ENCODE results near the gene PRPSAP2.
"Not testable (repeated sequence)": the region's sequence is repeated elsewhere in the genome, so short reads cannot be mapped to it uniquely, and the experiment has no call there.

Gene PRPSAP2

GRCh38 chr17:18921912-18922451 lies 64.1 kb downstream of the PRPSAP2 start:
- Histone ChIP-seq H3K36me3 (ENCODE audit: insufficient read depth, low read length) (peaks cover 8% of the 10 kb centered on the region; the same call in 1 of the 2 replicates), H3K27ac (no peak overlapping the region), H3K9ac (ENCODE audit: insufficient read length) (no peak overlapping the region), H3K9me3 (ENCODE audit: low read depth, low read length) (no peaks in the 10 kb centered on the region), H3K4me3 (no peak overlapping the region)
- no peak for TF ChIP-seq POLR2AphosphoS5 (IDR thresholded peaks at IDR 0.05; ENCODE audit: borderline replicate concordance, low read depth, low read length)
- TF ChIP-seq FOXP2 (optimal IDR thresholded peaks at IDR 0.05; ENCODE audit: control extremely low read depth, extremely low read length, insufficient read depth), result no peak
- no peak for TF ChIP-seq EZH2 (IDR thresholded peaks at IDR 0.05)
- DNase-seq (ENCODE audit: low read depth, low spot score), result no peak

DNA sequence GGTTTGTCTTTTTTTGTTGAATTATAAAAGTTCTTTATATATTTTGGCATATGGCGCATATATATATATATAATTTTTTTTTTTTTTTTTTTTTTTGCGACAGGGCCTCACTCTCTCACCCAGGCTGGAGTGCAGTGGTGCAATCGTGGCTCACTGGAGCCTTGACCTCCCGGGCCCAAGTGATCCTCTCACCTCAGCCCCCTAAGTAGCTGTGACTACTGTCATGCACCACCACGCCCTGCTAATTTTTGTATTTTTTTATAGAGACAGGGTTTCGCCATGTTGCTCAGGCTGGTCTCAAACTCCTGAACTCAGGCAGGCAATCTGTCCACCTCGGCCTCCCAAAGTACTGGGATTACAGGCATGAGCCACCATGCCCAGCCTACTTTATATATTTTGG lies 64.7 kb downstream of the PRPSAP2 start:
- H3K4me3 ChIP-seq; H3K9me3 ChIP-seq (ENCODE audit: low read depth, low read length); DNase-seq (ENCODE audit: low read depth, low spot score); H3K9ac ChIP-seq (ENCODE audit: insufficient read length); H3K27ac ChIP-seq; H3K36me3 ChIP-seq (ENCODE audit: insufficient read depth, low read length): not testable (repeated sequence)

GRCh38 chr17:18925187-18925586 lies 67.3 kb downstream of the PRPSAP2 start:
- DNase-seq (ENCODE audit: low read depth, low spot score), result no peak
- TF ChIP-seq FOXP2 (optimal IDR thresholded peaks at IDR 0.05; ENCODE audit: control extremely low read depth, extremely low read length, insufficient read depth) (no peak), EZH2 (IDR thresholded peaks at IDR 0.05) (no peak), POLR2AphosphoS5 (IDR thresholded peaks at IDR 0.05; ENCODE audit: borderline replicate concordance, low read depth, low read length) (no peak)
- H3K27ac ChIP-seq, result no peak overlapping the region
- no peak overlapping the region for H3K4me3 ChIP-seq
- no peaks in the 10 kb centered on the region for H3K9me3 ChIP-seq (ENCODE audit: low read depth, low read length)
- no peak overlapping the region for H3K9ac ChIP-seq (ENCODE audit: insufficient read length)
- H3K36me3 ChIP-seq (ENCODE audit: insufficient read depth, low read length), result peaks cover 16% of the 10 kb centered on the region

DNA sequence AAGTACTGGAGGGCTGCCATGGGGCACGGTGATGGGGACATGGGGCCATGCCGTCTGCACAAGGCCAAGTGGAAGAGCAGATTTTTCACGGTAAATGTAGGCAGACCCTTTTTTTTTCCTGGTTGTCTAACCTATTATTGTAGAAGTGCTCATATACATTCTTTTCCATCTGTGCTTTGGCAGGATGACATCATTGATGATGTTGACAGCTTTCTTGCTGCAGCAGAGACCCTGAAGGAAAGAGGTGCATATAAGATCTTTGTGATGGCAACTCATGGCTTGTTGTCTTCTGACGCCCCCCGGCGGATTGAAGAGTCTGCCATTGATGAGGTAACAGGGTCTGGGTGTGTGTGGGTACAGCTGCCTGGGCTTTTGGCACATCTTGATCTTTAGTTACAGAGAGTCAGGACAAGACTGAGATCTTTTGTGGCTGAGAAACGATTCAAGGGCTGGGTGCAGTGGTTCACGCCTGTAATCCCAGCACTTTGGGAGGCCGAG lies 70.7 kb downstream of the PRPSAP2 start:
- peaks cover 26% of the 10 kb centered on the region for H3K36me3 ChIP-seq (ENCODE audit: insufficient read depth, low read length)

DNA sequence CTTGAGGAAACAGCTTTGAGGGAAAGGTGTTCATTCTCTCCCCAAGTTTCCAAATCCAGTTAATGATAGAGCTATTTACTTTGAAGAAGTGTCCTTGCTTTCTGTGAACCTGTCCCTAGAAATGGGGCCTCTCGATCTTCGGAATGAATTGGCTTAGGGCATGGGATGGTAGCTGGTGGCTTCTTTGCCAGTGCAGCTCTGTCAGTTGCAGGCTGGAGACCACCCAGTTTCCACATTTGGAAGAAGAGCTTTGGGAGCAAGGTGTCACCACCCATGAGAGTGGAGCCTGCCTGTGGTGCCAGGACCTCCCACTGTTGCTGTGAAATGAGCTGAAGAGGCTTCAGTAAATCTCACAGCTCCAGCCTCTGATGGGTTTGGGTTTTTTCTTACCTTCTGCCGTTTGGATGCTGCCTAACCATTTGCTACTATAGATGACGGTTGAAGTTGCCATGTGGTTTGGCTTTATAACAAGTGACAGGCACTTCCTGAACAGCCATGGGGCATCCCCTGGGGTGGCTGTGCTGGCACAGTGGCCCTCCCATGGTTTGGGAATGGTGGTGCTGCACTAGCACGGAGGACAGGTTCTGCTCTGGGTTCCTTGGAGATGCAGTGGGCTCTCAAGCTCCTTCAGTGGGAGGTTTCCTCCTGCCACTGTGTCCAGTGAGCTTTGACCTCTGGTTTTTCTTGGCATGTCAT lies 74.6 kb downstream of the PRPSAP2 start:
- H3K9ac ChIP-seq (ENCODE audit: insufficient read length), result no peak overlapping the region
- no peaks in the 10 kb centered on the region for H3K9me3 ChIP-seq (ENCODE audit: low read depth, low read length)
- H3K4me3 ChIP-seq, result no peak overlapping the region
- H3K36me3 ChIP-seq (ENCODE audit: insufficient read depth, low read length), result peaks cover 23% of the 10 kb centered on the region
- TF ChIP-seq EZH2 (IDR thresholded peaks at IDR 0.05) (no peak), FOXP2 (optimal IDR thresholded peaks at IDR 0.05; ENCODE audit: control extremely low read depth, extremely low read length, insufficient read depth) (no peak), POLR2AphosphoS5 (IDR thresholded peaks at IDR 0.05; ENCODE audit: borderline replicate concordance, low read depth, low read length) (no peak)
- DNase-seq (ENCODE audit: low read depth, low spot score), result no peak
- no peak overlapping the region for H3K27ac ChIP-seq

More for the DNA sequence above, 70.7 kb downstream of the PRPSAP2 start:
- H3K27ac ChIP-seq, result no peak overlapping the region
- DNase-seq (ENCODE audit: low read depth, low spot score), result no peak
- no peaks in the 10 kb centered on the region for H3K9me3 ChIP-seq (ENCODE audit: low read depth, low read length)
- H3K9ac ChIP-seq (ENCODE audit: insufficient read length), result no peak overlapping the region
- no peak overlapping the region for H3K4me3 ChIP-seq
- no peak for TF ChIP-seq FOXP2 (optimal IDR thresholded peaks at IDR 0.05; ENCODE audit: control extremely low read depth, extremely low read length, insufficient read depth)
- TF ChIP-seq EZH2 (IDR thresholded peaks at IDR 0.05), result no peak
- TF ChIP-seq POLR2AphosphoS5 (IDR thresholded peaks at IDR 0.05; ENCODE audit: borderline replicate concordance, low read depth, low read length), result no peak

DNA sequence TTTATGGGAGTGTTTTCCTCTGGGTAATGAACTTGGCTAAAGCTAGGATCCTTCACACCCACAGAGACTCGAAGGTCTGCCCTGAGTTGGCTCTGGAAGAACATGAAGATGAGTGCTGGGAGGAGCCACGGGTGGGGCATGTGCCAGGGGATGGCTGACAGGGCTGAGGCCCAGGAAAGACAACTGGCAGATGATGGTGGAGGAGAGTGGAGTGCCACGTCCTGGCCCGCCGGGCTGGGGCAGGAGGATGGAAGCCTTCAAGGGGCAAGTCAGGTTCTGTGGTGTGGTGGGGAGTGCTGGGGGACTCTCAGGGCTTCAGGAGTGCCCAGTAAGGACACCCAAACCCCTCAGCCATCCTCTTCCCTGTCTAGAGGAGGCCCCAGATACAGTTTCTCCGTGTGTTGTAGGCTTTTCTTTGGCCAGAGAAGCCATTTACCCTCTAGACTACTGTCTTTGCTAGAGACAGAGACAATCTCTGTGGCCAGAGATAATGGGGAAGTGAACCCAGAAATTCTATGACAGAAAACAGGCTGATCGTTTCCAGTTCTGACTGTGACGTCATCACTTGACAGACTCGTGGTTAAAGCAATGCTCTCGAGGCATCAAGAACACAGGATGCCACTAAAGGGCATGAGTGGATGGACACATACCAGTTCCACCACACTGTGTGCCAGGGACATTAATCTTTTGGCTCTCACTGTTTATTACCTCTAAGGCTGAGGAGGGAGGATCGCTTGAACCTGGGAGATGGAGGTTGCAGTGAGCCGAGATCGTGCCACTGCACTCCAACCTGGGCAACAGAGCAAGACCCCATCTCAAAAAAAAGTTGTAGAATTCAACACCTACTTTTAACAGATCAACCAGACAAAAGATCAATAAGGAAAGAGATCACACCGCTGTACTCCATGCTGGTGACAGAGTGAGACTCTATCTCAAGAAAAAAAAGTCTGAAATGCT lies 75.4 kb downstream of the PRPSAP2 start:
- no peak overlapping the region for H3K4me3 ChIP-seq
- no peak for DNase-seq (ENCODE audit: low read depth, low spot score)
- no peaks in the 10 kb centered on the region for H3K9me3 ChIP-seq (ENCODE audit: low read depth, low read length)
- H3K36me3 ChIP-seq (ENCODE audit: insufficient read depth, low read length), result peaks cover 22% of the 10 kb centered on the region
- H3K27ac ChIP-seq, result no peak overlapping the region
- no peak overlapping the region for H3K9ac ChIP-seq (ENCODE audit: insufficient read length)
- TF ChIP-seq FOXP2 (optimal IDR thresholded peaks at IDR 0.05; ENCODE audit: control extremely low read depth, extremely low read length, insufficient read depth) (no peak), POLR2AphosphoS5 (IDR thresholded peaks at IDR 0.05; ENCODE audit: borderline replicate concordance, low read depth, low read length) (no peak), EZH2 (IDR thresholded peaks at IDR 0.05) (no peak)

DNA sequence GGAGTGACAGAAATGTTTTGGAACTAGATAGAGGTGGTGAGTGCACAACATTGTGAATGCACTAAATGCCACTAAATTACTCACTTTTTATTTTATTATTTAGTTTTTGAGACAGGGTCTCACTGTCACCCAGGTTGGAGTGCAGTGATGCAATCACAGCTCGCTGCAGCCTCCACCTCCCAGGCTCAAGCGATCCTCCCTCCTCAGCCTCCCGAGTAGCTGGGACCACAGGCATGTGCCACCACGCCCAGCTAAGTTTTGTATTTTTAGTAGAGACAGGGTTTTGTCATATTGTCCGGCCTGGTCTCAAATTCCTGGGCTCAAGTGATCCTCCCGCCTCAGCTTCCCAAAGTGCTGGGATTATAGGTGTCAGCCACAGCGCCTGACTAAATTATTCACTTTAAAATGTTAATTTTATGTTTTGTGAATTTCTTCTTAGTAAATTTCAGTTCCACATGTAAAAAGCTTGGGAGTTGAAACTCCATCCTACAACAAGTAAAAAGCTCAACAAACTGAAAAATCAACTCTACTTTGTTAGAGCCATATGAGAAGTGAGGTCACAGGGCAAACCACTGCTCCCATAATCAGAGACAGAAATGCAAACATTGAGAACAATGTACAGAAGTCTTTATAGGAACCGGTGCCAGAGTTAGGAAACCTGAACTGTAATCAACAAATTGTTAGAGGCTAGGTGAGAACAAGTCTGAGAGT lies 80.2 kb downstream of the PRPSAP2 start:
- no peak for TF ChIP-seq FOXP2 (optimal IDR thresholded peaks at IDR 0.05; ENCODE audit: control extremely low read depth, extremely low read length, insufficient read depth)
- DNase-seq (ENCODE audit: low read depth, low spot score), result no peak
- H3K4me3 ChIP-seq, result no peak overlapping the region
- no peak overlapping the region for H3K9ac ChIP-seq (ENCODE audit: insufficient read length)
- no peak overlapping the region for H3K27ac ChIP-seq
- no peaks in the 10 kb centered on the region for H3K36me3 ChIP-seq (ENCODE audit: insufficient read depth, low read length)
- no peaks in the 10 kb centered on the region for H3K9me3 ChIP-seq (ENCODE audit: low read depth, low read length)

DNA sequence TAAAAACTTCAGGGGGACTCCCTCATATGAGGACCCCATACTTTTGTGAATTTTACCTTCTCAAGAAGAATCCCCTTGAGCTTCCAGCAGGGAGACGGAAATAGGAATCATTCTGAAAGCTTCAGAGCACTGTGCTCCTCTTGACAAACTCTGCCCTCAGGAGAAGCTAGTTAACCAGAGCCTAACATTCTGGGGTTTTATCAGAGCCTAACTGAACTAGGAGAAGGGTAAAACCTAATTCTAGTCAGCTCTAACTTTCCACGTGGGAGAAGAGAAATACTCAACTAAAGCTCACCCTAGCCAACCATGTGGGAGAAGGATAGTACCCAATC lies 80.7 kb downstream of the PRPSAP2 start:
- no peaks in the 10 kb centered on the region for H3K36me3 ChIP-seq (ENCODE audit: insufficient read depth, low read length)
- H3K4me3 ChIP-seq, result no peak overlapping the region
- H3K9ac ChIP-seq (ENCODE audit: insufficient read length), result no peak overlapping the region
- H3K27ac ChIP-seq, result no peak overlapping the region
- no peaks in the 10 kb centered on the region for H3K9me3 ChIP-seq (ENCODE audit: low read depth, low read length)
- DNase-seq (ENCODE audit: low read depth, low spot score), result no peak
- no peak for TF ChIP-seq POLR2AphosphoS5 (IDR thresholded peaks at IDR 0.05; ENCODE audit: borderline replicate concordance, low read depth, low read length)
- TF ChIP-seq FOXP2 (optimal IDR thresholded peaks at IDR 0.05; ENCODE audit: control extremely low read depth, extremely low read length, insufficient read depth), result no peak
- TF ChIP-seq EZH2 (IDR thresholded peaks at IDR 0.05), result no peak

Data from SK-N-MC (cell line).